CD4-positive, alpha-beta T cell (primary cell): ENCODE data around the gene FNIP2. TPM values are rescaled to one million over a fixed set of nuclear protein-coding genes. Genes with fewer than 3 reads are reported as not detected.

ENCODE experiments used
- ATAC-seq: fragments of 200-7000 bp; cut with Tn5 transposase; one replicate; pipeline ENCODE4 v1.10.0; 2022; ENCODE audit warnings: mild to moderate bottlenecking; ENCODE audit not compliant: poor library complexity
- CTCF ChIA-PET: fragments of 350-600 bp; sonication (Branson Sonifier 250); formaldehyde crosslinking; loops from one replicate; lab custom pipeline; 2021; ENCODE audit warnings: antibody characterized with exemption, inconsistent platforms; lab: Charles Lee
- POLR2A ChIA-PET: fragments of 350-600 bp; sonication (Branson Sonifier 250); formaldehyde crosslinking; loops from one replicate; lab custom pipeline; 2021; ENCODE audit warnings: antibody characterized with exemption, inconsistent platforms; lab: Charles Lee
- DNase-seq, 14 experiments: peaks; one replicate each; pipeline ENCODE4 v3.0.0-alpha.2; 2013 to 2020; ENCODE audit warnings: mixed read lengths in 2 of 14
- H3K27ac ChIP-seq, 2 donors: one replicate each; pipeline versions ENCODE4 v1.5.1 to v1.7.0; 2013; ENCODE audit warnings: low read length in 2 of 2, low read depth in 1 of 2, mild to moderate bottlenecking in 1 of 2
- H3K27me3 ChIP-seq, 2 experiments: 1 replicate in 1 of 2; 2 replicates in 1 of 2; pipeline versions ENCODE4 v1.6.1 to v1.7.0; 2013; ENCODE audit warnings: low read length in 2 of 2, control low read depth in 1 of 2, mild to moderate bottlenecking in 1 of 2, moderate library complexity in 1 of 2; ENCODE audit not compliant: insufficient read depth in 2 of 2, control insufficient read depth in 1 of 2
- H3K36me3 ChIP-seq: one replicate; pipeline ENCODE4 v1.6.1; 2013; ENCODE audit warnings: low read length, control low read depth; ENCODE audit not compliant: insufficient read depth
- H3K4me1 ChIP-seq: one replicate; pipeline ENCODE4 v1.6.1; 2013; ENCODE audit warnings: low read length, control low read depth; ENCODE audit not compliant: insufficient read depth
- H3K4me3 ChIP-seq: one replicate; pipeline ENCODE4 v1.5.1; 2013; ENCODE audit warnings: mild to moderate bottlenecking, low read length, moderate library complexity
- H3K9me3 ChIP-seq, 2 experiments: 1 replicate in 1 of 2; 2 replicates in 1 of 2; pipeline versions ENCODE4 v1.6.1 to v1.7.0; 2013; ENCODE audit warnings: low read length in 2 of 2, mild to moderate bottlenecking in 2 of 2, control low read depth in 1 of 2, moderate library complexity in 1 of 2; ENCODE audit not compliant: control insufficient read depth in 1 of 2, insufficient read depth in 1 of 2
- H3K27ac Mint-ChIP-seq: one replicate; pipeline ENCODE4 v1.8.0; 2020; ENCODE audit warnings: mixed read lengths
- H3K27me3 Mint-ChIP-seq: one replicate; pipeline ENCODE4 v1.8.0; 2021; ENCODE audit warnings: mixed read lengths
- H3K36me3 Mint-ChIP-seq: one replicate; pipeline ENCODE4 v1.8.0; 2021; ENCODE audit warnings: low read depth, mixed read lengths
- H3K4me1 Mint-ChIP-seq: one replicate; pipeline ENCODE4 v1.8.0; 2021; ENCODE audit warnings: low read depth, mixed read lengths
- H3K4me3 Mint-ChIP-seq: one replicate; pipeline ENCODE4 v1.8.0; 2020; ENCODE audit warnings: mild to moderate bottlenecking, mixed read lengths
- H3K9me3 Mint-ChIP-seq: one replicate; pipeline ENCODE4 v1.8.0; 2020; ENCODE audit warnings: mixed read lengths
- CTCF ChIP-seq: fragments of 200-600 bp; IDR thresholded peaks from one replicate; pipeline ENCODE4 v1.8.0; 2022; ENCODE audit warnings: antibody characterized with exemption, mild to moderate bottlenecking
- intact Hi-C, 2 experiments: fragments of 100-400 bp; cut with DNase I in 1 of 2; cut with micrococcal nuclease in 1 of 2; formaldehyde crosslinking; loops; one replicate each; pipeline versions ENCODE4 v1.15.1 to v1.9.0; 2023 to 2025; cut with DNase I, micrococcal nuclease
- total RNA-seq, 174 experiments: library from RNA in 2 of 174; stranded (reverse) in 2 of 174; gene quantifications; one replicate each; pipeline ENCODE4 v1.2.3 and lab custom pipeline; 2021 to 2026

Gene FNIP2
- total RNA-seq, 2 experiments from 2014 or later = 7.5 to 7.7 TPM

- CTCF ChIA-PET = no interaction called here
- Mint-ChIP-seq H3K4me1 (no peaks in the 10 kb centered on the region), H3K27ac (no peak overlapping the region), H3K9me3 (no peaks in the 10 kb centered on the region), H3K36me3 (peaks cover 56% of the 10 kb centered on the region), H3K4me3 (no peak overlapping the region), H3K27me3 (no peaks in the 10 kb centered on the region)
- Histone ChIP-seq H3K4me3 (no peak overlapping the region), H3K9me3 (no peaks in the 10 kb centered on the region), H3K27ac (no peak overlapping the region), H3K4me1 (no peaks in the 10 kb centered on the region), H3K36me3 (peaks cover 21% of the 10 kb centered on the region), H3K27me3 (no peaks in the 10 kb centered on the region)
- DNase-seq (no peak), ATAC-seq (no peak)
- no peak for TF ChIP-seq CTCF
- POLR2A ChIA-PET = no interaction called here
- intact Hi-C loops = no loop called here
Measured at GRCh38 chr4:158871335-158871724, 102.5 kb downstream of the FNIP2 start.

- H3K27ac Mint-ChIP-seq = no peak overlapping the region
- CTCF ChIA-PET = no interaction called here
- no peaks in the 10 kb centered on the region for H3K4me1 ChIP-seq
Measured at GRCh38 chr4:158873795-158874401, 105.1 kb downstream of the FNIP2 start.

GRCh38 chr4:158875026-158875425 lies 106.2 kb downstream of the FNIP2 start:
- Histone ChIP-seq H3K9me3 (peaks cover 0 to 4% of the 10 kb centered on the region in 2 experiments), H3K4me3 (no peak overlapping the region), H3K36me3 (peaks cover 9% of the 10 kb centered on the region), H3K27me3 (no peaks in the 10 kb centered on the region), H3K4me1 (no peaks in the 10 kb centered on the region), H3K27ac (no peak overlapping the region)
- DNase-seq = no peak
- intact Hi-C loops = no loop called here
- no peak for TF ChIP-seq CTCF
- Mint-ChIP-seq H3K9me3 (peaks cover 5% of the 10 kb centered on the region), H3K36me3 (peaks cover 58% of the 10 kb centered on the region), H3K4me3 (no peak overlapping the region), H3K27ac (no peak overlapping the region), H3K4me1 (no peaks in the 10 kb centered on the region), H3K27me3 (no peaks in the 10 kb centered on the region)
- ChIA-PET POLR2A (no interaction called here), CTCF (no interaction called here)
- no peak for ATAC-seq

More at GRCh38 chr4:158873795-158874401, 105.1 kb downstream of the FNIP2 start:
- intact Hi-C loops = no loop called here
- H3K36me3 ChIP-seq = peaks cover 16% of the 10 kb centered on the region
- peaks cover 58% of the 10 kb centered on the region for H3K36me3 Mint-ChIP-seq
- no peak for TF ChIP-seq CTCF
- no peaks in the 10 kb centered on the region for H3K9me3 ChIP-seq
- no peak overlapping the region for H3K4me3 ChIP-seq
- no peaks in the 10 kb centered on the region for H3K4me1 Mint-ChIP-seq
- DNase-seq = peak in 1 of 14 experiments; percentile 51
- ATAC-seq = no peak
- H3K27me3 Mint-ChIP-seq = no peaks in the 10 kb centered on the region
- POLR2A ChIA-PET = no interaction called here
- no peaks in the 10 kb centered on the region for H3K27me3 ChIP-seq
- H3K27ac ChIP-seq = no peak overlapping the region
- H3K9me3 Mint-ChIP-seq = peaks cover under 1% of the 10 kb centered on the region
- no peak overlapping the region for H3K4me3 Mint-ChIP-seq
